ENCODE measurements around the gene GZMB. TPM values are rescaled to one million over a fixed set of nuclear protein-coding genes. Genes with fewer than 3 reads are reported as not detected.

Gene GZMB
- total and polyA plus RNA-seq, 2 of the 13 experiments (the other 11 are each of a cell fraction or from before 2014, with no cell fraction given): 0.12 TPM; not detected in 1

GRCh38 chr14:24605435-24606190 lies 28.4 kb downstream of the GZMB start (continued):
- TF ChIP-seq, protein P1, sequence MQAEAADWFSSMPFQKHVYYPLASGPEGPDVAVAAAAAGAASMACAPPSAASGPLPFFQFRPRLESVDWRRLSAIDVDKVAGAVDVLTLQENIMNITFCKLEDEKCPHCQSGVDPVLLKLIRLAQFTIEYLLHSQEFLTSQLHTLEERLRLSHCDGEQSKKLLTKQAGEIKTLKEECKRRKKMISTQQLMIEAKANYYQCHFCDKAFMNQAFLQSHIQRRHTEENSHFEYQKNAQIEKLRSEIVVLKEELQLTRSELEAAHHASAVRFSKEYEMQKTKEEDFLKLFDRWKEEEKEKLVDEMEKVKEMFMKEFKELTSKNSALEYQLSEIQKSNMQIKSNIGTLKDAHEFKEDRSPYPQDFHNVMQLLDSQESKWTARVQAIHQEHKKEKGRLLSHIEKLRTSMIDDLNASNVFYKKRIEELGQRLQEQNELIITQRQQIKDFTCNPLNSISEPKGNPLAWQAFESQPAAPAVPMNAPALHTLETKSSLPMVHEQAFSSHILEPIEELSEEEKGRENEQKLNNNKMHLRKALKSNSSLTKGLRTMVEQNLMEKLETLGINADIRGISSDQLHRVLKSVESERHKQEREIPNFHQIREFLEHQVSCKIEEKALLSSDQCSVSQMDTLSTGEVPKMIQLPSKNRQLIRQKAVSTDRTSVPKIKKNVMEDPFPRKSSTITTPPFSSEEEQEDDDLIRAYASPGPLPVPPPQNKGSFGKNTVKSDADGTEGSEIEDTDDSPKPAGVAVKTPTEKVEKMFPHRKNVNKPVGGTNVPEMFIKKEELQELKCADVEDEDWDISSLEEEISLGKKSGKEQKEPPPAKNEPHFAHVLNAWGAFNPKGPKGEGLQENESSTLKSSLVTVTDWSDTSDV (CRISPR knock-in tag; IDR thresholded peaks at IDR 0.05): peak; percentile 76; the same call in 1 of the 2 replicates
- TF ChIP-seq PHF8 (CRISPR knock-in tag; IDR thresholded peaks at IDR 0.05) (peak; percentile 16; the same call in 1 of the 2 replicates), FOXA1 (IDR thresholded peaks at IDR 0.05) (no peak), FOXA1 (CRISPR knock-in tag; IDR thresholded peaks at IDR 0.05) (no peak), ZBTB21 (CRISPR knock-in tag; IDR thresholded peaks at IDR 0.05) (no peak), ZNF143 (CRISPR knock-in tag; IDR thresholded peaks at IDR 0.05) (no peak), ZNF275 (CRISPR knock-in tag; IDR thresholded peaks at IDR 0.05; ENCODE audit: borderline replicate concordance) (no peak), MNT (IDR thresholded peaks at IDR 0.05) (no peak), NRL (CRISPR knock-in tag; IDR thresholded peaks at IDR 0.05; ENCODE audit: borderline replicate concordance) (peak; percentile 85; the same call in 1 of the 2 replicates), STAG1 (CRISPR knock-in tag; IDR thresholded peaks at IDR 0.05) (peak; percentile 68), ZNF274 (CRISPR knock-in tag; IDR thresholded peaks at IDR 0.05) (0 out of 2 replicates have a peak, but pooled peaks have one; percentile 40), FOXO1 (CRISPR knock-in tag; IDR thresholded peaks at IDR 0.05) (no peak), SAP130 (CRISPR knock-in tag; IDR thresholded peaks at IDR 0.05; ENCODE audit: low read depth) (no peak), ZNF709 (CRISPR knock-in tag; IDR thresholded peaks at IDR 0.05) (no peak), SP140L (CRISPR knock-in tag; IDR thresholded peaks at IDR 0.05; ENCODE audit: borderline replicate concordance) (no peak)
- TF ChIP-seq, protein P2, sequence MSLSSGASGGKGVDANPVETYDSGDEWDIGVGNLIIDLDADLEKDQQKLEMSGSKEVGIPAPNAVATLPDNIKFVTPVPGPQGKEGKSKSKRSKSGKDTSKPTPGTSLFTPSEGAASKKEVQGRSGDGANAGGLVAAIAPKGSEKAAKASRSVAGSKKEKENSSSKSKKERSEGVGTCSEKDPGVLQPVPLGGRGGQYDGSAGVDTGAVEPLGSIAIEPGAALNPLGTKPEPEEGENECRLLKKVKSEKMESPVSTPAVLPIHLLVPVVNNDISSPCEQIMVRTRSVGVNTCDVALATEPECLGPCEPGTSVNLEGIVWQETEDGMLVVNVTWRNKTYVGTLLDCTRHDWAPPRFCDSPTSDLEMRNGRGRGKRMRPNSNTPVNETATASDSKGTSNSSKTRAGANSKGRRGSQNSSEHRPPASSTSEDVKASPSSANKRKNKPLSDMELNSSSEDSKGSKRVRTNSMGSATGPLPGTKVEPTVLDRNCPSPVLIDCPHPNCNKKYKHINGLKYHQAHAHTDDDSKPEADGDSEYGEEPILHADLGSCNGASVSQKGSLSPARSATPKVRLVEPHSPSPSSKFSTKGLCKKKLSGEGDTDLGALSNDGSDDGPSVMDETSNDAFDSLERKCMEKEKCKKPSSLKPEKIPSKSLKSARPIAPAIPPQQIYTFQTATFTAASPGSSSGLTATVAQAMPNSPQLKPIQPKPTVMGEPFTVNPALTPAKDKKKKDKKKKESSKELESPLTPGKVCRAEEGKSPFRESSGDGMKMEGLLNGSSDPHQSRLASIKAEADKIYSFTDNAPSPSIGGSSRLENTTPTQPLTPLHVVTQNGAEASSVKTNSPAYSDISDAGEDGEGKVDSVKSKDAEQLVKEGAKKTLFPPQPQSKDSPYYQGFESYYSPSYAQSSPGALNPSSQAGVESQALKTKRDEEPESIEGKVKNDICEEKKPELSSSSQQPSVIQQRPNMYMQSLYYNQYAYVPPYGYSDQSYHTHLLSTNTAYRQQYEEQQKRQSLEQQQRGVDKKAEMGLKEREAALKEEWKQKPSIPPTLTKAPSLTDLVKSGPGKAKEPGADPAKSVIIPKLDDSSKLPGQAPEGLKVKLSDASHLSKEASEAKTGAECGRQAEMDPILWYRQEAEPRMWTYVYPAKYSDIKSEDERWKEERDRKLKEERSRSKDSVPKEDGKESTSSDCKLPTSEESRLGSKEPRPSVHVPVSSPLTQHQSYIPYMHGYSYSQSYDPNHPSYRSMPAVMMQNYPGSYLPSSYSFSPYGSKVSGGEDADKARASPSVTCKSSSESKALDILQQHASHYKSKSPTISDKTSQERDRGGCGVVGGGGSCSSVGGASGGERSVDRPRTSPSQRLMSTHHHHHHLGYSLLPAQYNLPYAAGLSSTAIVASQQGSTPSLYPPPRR (CRISPR knock-in tag; IDR thresholded peaks at IDR 0.05; ENCODE audit: borderline replicate concordance): no peak
- TF ChIP-seq, protein P3, sequence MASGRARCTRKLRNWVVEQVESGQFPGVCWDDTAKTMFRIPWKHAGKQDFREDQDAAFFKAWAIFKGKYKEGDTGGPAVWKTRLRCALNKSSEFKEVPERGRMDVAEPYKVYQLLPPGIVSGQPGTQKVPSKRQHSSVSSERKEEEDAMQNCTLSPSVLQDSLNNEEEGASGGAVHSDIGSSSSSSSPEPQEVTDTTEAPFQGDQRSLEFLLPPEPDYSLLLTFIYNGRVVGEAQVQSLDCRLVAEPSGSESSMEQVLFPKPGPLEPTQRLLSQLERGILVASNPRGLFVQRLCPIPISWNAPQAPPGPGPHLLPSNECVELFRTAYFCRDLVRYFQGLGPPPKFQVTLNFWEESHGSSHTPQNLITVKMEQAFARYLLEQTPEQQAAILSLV (CRISPR knock-in tag; IDR thresholded peaks at IDR 0.05; ENCODE audit: borderline replicate concordance): no peak
- TF ChIP-seq, protein P4, sequence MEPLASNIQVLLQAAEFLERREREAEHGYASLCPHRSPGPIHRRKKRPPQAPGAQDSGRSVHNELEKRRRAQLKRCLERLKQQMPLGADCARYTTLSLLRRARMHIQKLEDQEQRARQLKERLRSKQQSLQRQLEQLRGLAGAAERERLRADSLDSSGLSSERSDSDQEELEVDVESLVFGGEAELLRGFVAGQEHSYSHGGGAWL (CRISPR knock-in tag; IDR thresholded peaks at IDR 0.05): no peak
